ENCODE measurements around the gene ZSWIM1. TPM values are rescaled to one million over a fixed set of nuclear protein-coding genes. Genes with fewer than 3 reads are reported as not detected.

Gene ZSWIM1
- total RNA-seq (10 to 100 TPM in 6 of 9 donors, 1 to 10 TPM in 3; 8.2 to 16.3 (median 10.6) TPM), polyA plus RNA-seq (1 to 10 TPM; 3.9 to 7.2 TPM)
- long read RNA-seq, donor 1, partial matches to known transcripts = 0 of 1 reads
- long read RNA-seq, donor 1, other reads (novel, unspliced or antisense) = 1 of 1 reads
- long read RNA-seq, donor 2 = 0 reads
- long read RNA-seq, donor 3 = 0 reads

GRCh38 chr20:45880988-45881788, at the start of gene ZSWIM1:
Gene ZSWIM1, plus strand, starts transcription at chr20:45881227. Its CDS starts 1,366 bp downstream, at chr20:45882593.
- peaks cover 0 to 34% (median 15%) of the 10 kb centered on the region in 12 donors for H3K4me1 ChIP-seq
- WGBS, 4 donors = 0 to 1% (median 1%) methylated on average over 23 of the region's 23 CpGs
- H3K27ac ChIP-seq = peak within 1 kb of the TSS in 11 of 12 donors; percentile 79 to 90 (median 87)
- H3K4me3 ChIP-seq = peak within 1 kb of the TSS; percentile 41 to 92 (median 69)
- ATAC-seq = peak; percentile 97 to 99 (median 98)
- H3K36me3 ChIP-seq = peaks cover 0 to 62% (median 42%) of the 10 kb centered on the region in 9 donors
- peak; percentile 99 for DNase-seq
- intact Hi-C loops (cut with DNase I) = no loop called here
- no peaks in the 10 kb centered on the region for H3K27me3 ChIP-seq
- no peaks in the 10 kb centered on the region for H3K9me3 ChIP-seq
- TF ChIP-seq POLR2A (IDR thresholded peaks at IDR 0.05) = peak in 1 of 2 donors; percentile 75
- TF ChIP-seq, protein P1, sequence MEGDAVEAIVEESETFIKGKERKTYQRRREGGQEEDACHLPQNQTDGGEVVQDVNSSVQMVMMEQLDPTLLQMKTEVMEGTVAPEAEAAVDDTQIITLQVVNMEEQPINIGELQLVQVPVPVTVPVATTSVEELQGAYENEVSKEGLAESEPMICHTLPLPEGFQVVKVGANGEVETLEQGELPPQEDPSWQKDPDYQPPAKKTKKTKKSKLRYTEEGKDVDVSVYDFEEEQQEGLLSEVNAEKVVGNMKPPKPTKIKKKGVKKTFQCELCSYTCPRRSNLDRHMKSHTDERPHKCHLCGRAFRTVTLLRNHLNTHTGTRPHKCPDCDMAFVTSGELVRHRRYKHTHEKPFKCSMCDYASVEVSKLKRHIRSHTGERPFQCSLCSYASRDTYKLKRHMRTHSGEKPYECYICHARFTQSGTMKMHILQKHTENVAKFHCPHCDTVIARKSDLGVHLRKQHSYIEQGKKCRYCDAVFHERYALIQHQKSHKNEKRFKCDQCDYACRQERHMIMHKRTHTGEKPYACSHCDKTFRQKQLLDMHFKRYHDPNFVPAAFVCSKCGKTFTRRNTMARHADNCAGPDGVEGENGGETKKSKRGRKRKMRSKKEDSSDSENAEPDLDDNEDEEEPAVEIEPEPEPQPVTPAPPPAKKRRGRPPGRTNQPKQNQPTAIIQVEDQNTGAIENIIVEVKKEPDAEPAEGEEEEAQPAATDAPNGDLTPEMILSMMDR (IDR thresholded peaks at IDR 0.05) = no peak

DNA sequence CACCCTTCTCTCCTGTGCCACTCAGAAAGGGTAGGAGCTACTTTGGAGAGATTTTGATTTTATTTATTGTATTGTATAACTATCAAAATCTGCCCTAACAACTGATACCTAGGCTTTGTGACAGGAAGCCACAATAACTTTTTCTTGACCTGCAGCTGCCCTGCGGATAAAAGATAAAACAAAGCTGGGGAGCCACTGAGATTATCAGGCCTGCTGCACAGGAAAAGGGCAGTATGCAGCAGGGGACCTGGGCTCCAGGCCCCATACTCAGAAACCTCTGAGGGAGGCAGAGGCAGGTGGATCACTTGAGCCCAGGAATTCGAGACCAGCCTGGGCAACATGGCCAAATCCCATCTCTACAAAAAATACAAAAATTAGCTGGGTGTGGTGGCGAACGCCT, 48.4 kb upstream of the ZSWIM1 start:
- peaks cover 0 to 53% (median 36%) of the 10 kb centered on the region in 12 donors for H3K4me1 ChIP-seq
- intact Hi-C loops (cut with DNase I) = loop anchor here in 2 of 10 donors (10.0 kb wide), 1 partner anchor 102 kb away; the partner anchor contains the start of gene PCIF1 (in 2 of the 2)
- peak overlapping the region; percentile 89 to 99 (median 95) for H3K27ac ChIP-seq
- peak overlapping the region in 5 of 12 donors; percentile 68 to 81 (median 79) for H3K4me3 ChIP-seq
- DNase-seq (no peak), ATAC-seq (no peak)
- H3K9me3 ChIP-seq = no peaks in the 10 kb centered on the region
- 84 to 91% (median 87%) methylated on average over 4 of the region's 4 CpGs for WGBS, 4 donors
- no peak for TF ChIP-seq POLR2A (IDR thresholded peaks at IDR 0.05)
- TF ChIP-seq, protein P1 (IDR thresholded peaks at IDR 0.05) = no peak
- no peaks in the 10 kb centered on the region for H3K27me3 ChIP-seq
- H3K36me3 ChIP-seq = peaks cover 0 to 12% (median 5%) of the 10 kb centered on the region in 9 donors

DNA sequence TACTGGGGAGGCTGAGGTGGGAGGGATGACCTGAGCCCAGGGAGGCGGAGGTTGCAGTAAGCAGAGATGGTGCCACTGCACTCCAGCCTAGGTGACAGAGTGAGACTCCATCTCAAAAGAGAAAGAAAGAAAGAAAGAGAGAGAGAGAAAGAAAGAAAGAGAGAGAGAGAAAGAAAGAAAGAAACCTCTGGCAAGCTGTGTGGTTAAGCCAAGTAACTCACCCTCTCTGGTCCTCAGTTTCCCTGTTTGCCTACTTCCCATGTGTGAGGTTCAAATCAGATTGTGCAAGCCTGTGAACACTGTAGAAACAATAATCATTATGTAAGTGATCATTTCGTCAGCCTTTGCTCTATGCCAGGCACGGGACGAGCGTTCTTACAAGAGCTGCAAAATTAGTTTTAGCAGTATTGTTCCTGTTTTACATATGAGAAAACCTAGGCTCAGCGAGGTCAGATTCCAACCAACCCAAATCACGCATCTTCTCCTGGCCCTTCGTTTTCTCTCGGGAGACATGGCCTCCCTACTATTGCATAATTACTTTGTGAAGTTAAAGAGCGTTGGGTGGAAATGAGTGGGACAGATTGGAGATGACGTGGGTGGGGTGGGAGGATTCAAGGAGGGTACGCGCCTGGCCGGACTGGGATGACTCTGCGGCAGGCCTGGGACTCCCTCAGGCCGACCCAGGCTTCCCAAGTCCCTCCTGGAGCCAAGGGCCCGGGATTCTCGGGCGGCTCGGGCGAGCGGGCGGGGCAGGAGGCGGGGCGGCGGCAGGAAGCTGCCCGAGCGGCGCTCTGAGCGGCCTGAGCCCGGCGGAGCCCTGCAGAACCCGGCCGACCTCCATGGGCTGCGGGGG, 47.8 kb upstream of the ZSWIM1 start, which contains the start of gene SNX21:
TSS of gene SNX21 (plus strand) at position 770 of the 853 bp plus-strand sequence. CDS start 121 bp downstream, outside the sequence.
- H3K9me3 ChIP-seq = no peaks in the 10 kb centered on the region
- peak within 1 kb of the TSS; percentile 54 to 90 (median 73) for H3K4me3 ChIP-seq
- 4 to 10% (median 6%) methylated on average over 16 to 35 of the region's 35 CpGs for WGBS, 4 donors
- DNase-seq (peak; percentile 88 to 95 (median 92)), ATAC-seq (peak; percentile 84 to 92 (median 88))
- H3K27ac ChIP-seq = peak within 1 kb of the TSS; percentile 89 to 99 (median 95)
- intact Hi-C loops (cut with DNase I) = loop anchor here in 2 of 10 donors (10.0 kb wide), 1 partner anchor 102 kb away; the partner anchor contains the start of gene PCIF1 (in 2 of the 2)
- peaks cover 0 to 53% (median 36%) of the 10 kb centered on the region in 12 donors for H3K4me1 ChIP-seq
- peaks cover 0 to 17% (median 8%) of the 10 kb centered on the region in 9 donors for H3K36me3 ChIP-seq
- peak in 1 of 2 donors; percentile 48 for TF ChIP-seq POLR2A (IDR thresholded peaks at IDR 0.05)
- TF ChIP-seq, protein P1 (IDR thresholded peaks at IDR 0.05) = no peak
- H3K27me3 ChIP-seq = no peaks in the 10 kb centered on the region

Measured in heart left ventricle (tissue), 16 donors.